Fibroblast of lung (primary cell): ENCODE results near the gene GABRG3.

Experiments
- CTCF ChIP-seq, 2 donors: IDR thresholded peaks in 1 of 2; conservative IDR thresholded peaks in 1 of 2; 1 replicate in 1 of 2; 2 replicates in 1 of 2; pipeline ENCODE4 v1.5.1; 2011 to 2012; ENCODE audit warnings: low read length in 2 of 2, control low read depth in 1 of 2, inconsistent platforms in 1 of 2, low read depth in 1 of 2, mild to moderate bottlenecking in 1 of 2
- EZH2 ChIP-seq: IDR thresholded peaks from 2 replicates; pipeline ENCODE4 v1.5.1; 2012; ENCODE audit warnings: low read length, control low read depth, mild to moderate bottlenecking; ENCODE audit errors: missing control alignments

GRCh38 chr15:27238707-27239423 lies 267.9 kb downstream of the GABRG3 start:
- TF ChIP-seq CTCF (conservative IDR thresholded peaks at IDR 0.05 in 1 of 2, IDR thresholded peaks at IDR 0.05 in 1 of 2; ENCODE audit: low read depth in 1 of 2, low read length in 2 of 2): no peak
- no peak for TF ChIP-seq EZH2
